Body of pancreas (tissue), 4 donors: Measurements from ENCODE around the gene ANKRD55.
"Not testable (repeated sequence)": the region's sequence is repeated elsewhere in the genome, so short reads cannot be mapped to it uniquely, and the experiment has no call there.

ENCODE experiments used
- CTCF ChIP-seq, 7 experiments: fragments of 450-650 bp in 4 of 7; fragments of 200-600 bp in 3 of 7; sonication (generic) in 3 of 7; IDR thresholded peaks; one replicate each; pipeline ENCODE4 v1.5.1; 2016 to 2019; ENCODE audit warnings: antibody characterized with exemption in 7 of 7
- POLR2A ChIP-seq, 3 donors: fragments of 450-650 bp; IDR thresholded peaks; one replicate each; pipeline ENCODE4 v1.6.1; 2016; ENCODE audit warnings: antibody characterized with exemption in 3 of 3, mild to moderate bottlenecking in 2 of 3

- TF ChIP-seq CTCF, POLR2A (IDR thresholded peaks at IDR 0.05): not testable (repeated sequence)
Observed at GRCh38 chr5:56150756-56151155, 82.4 kb downstream of the ANKRD55 start.
